GM12878 (cell line): Measurements from ENCODE around the gene HSD11B1L. TPM values are rescaled to one million over a fixed set of nuclear protein-coding genes. Genes with fewer than 3 reads are reported as not detected.

Experiments
- ATAC-seq: fragments of 200-7000 bp; cut with Tn5 transposase; 3 replicates; pipeline ENCODE4 v1.9.1; 2020; ENCODE audit warnings: mild to moderate bottlenecking, moderate library complexity
- BruUV-seq: library from RNA; stranded (reverse); fragments of 400-500 nt; replicated peaks from 2 replicates; lab custom pipeline; 2021; lab: Mats Ljungman, UMichigan
- CTCF ChIA-PET: fragments of 300-600 bp; sonication (Branson Sonifier 250); formaldehyde crosslinking; extraction: SDS; loops from one replicate; lab custom pipeline; 2021; ENCODE audit warnings: inconsistent platforms; lab: Yijun Ruan, JAX
- POLR2A ChIA-PET: fragments of 350-600 bp; formaldehyde crosslinking; extraction: SDS; loops from one replicate; lab custom pipeline; 2021; ENCODE audit warnings: inconsistent platforms; lab: Charles Lee
- RAD21 ChIA-PET: fragments of 300-600 bp; sonication (Branson Sonifier 250); formaldehyde crosslinking; loops from one replicate; lab custom pipeline; 2023; ENCODE audit warnings: antibody characterized with exemption; ENCODE audit not compliant: unreplicated experiment; lab: Charles Lee
- SMC1A ChIA-PET: fragments of 300-600 bp; sonication (Branson Sonifier 250); formaldehyde crosslinking; loops from one replicate; lab custom pipeline; 2023; ENCODE audit not compliant: unreplicated experiment, uncharacterized antibody; lab: Charles Lee
- DNase-seq: peaks from one replicate; pipeline ENCODE4 v3.0.0-alpha.2; 2011; ENCODE audit warnings: low read depth, low spot score
- FAIRE-seq: peaks from 3 replicates; lab custom pipeline; 2011; peaks lifted over from hg19 to GRCh38; lab: Jason Lieb, UNC
- H2AFZ ChIP-seq: 2 replicates; pipeline ENCODE4 v1.6.0; 2011; ENCODE audit warnings: low read depth, low read length, control low read depth; ENCODE audit not compliant: control insufficient read depth
- H3K27ac ChIP-seq: 2 replicates; pipeline ENCODE4 v1.5.1; 2011; ENCODE audit warnings: control low read depth; ENCODE audit not compliant: control insufficient read depth, insufficient read depth
- H3K27me3 ChIP-seq, 2 experiments: replicated peaks in 1 of 2; 2 replicates each; pipeline versions ENCODE4 v1.6.0 to v1.6.1; 2011; ENCODE audit warnings: low read length in 1 of 2; ENCODE audit not compliant: control insufficient read depth in 2 of 2, insufficient read depth in 2 of 2
- H3K36me3 ChIP-seq, 2 experiments: 2 replicates each; pipeline ENCODE4 v1.5.1; 2011; ENCODE audit warnings: low read length in 1 of 2; ENCODE audit not compliant: control insufficient read depth in 2 of 2, insufficient read depth in 2 of 2
- H3K4me1 ChIP-seq: 2 replicates; pipeline ENCODE4 v1.6.1; 2011; ENCODE audit warnings: mild to moderate bottlenecking, low read length, moderate library complexity, mixed read lengths; ENCODE audit not compliant: control insufficient read depth, insufficient read depth
- H3K4me2 ChIP-seq: 2 replicates; pipeline ENCODE4 v1.6.0; 2011; ENCODE audit warnings: control low read depth; ENCODE audit not compliant: control insufficient read depth, insufficient read depth
- H3K4me3 ChIP-seq: fragments of 200-600 bp; sonication (generic); 2 replicates; pipeline ENCODE4 v1.5.1; 2016
- H3K79me2 ChIP-seq: 2 replicates; pipeline ENCODE4 v1.6.0; 2011; ENCODE audit warnings: low read length; ENCODE audit not compliant: control insufficient read depth, insufficient read depth
- H3K9ac ChIP-seq: 2 replicates; pipeline ENCODE4 v1.8.0; 2011; ENCODE audit warnings: low read length, control low read depth, mixed read lengths; ENCODE audit not compliant: control insufficient read depth, insufficient read depth
- H3K9me3 ChIP-seq: replicated peaks from 3 replicates; pipeline ENCODE4 v1.5.1; 2011; ENCODE audit warnings: mild to moderate bottlenecking, low read length; ENCODE audit not compliant: control insufficient read depth, insufficient read depth
- H4K20me1 ChIP-seq: 2 replicates; pipeline ENCODE4 v1.6.0; 2011; ENCODE audit not compliant: control insufficient read depth, insufficient read depth
- BCL3 ChIP-seq: IDR thresholded peaks from 2 replicates; pipeline ENCODE4 v1.6.1; 2011; ENCODE audit warnings: borderline replicate concordance, low read depth, mild to moderate bottlenecking, moderate library complexity, low read length; ENCODE audit not compliant: insufficient read depth, poor library complexity, severe bottlenecking
- CHD1 ChIP-seq: IDR thresholded peaks from 2 replicates; pipeline ENCODE4 v1.6.1; 2012; ENCODE audit warnings: low read depth, low read length, improper control_type of control experiment
- E2F4 ChIP-seq: IDR thresholded peaks from 2 replicates; pipeline ENCODE4 v1.6.1; 2012; ENCODE audit warnings: low read depth, low read length, improper control_type of control experiment
- HDGF ChIP-seq: fragments of 450-650 bp; IDR thresholded peaks from 2 replicates; pipeline ENCODE4 v1.6.1; 2016; ENCODE audit warnings: antibody characterized with exemption
- KLF5 ChIP-seq: fragments of 450-650 bp; IDR thresholded peaks from 2 replicates; pipeline ENCODE4 v1.6.1; 2014; ENCODE audit warnings: mild to moderate bottlenecking; ENCODE audit not compliant: partially characterized antibody
- MAX ChIP-seq: IDR thresholded peaks from 2 replicates; pipeline ENCODE4 v1.6.1; 2012; ENCODE audit warnings: low read depth, low read length, improper control_type of control experiment
- MXI1 ChIP-seq: fragments of 150-350 bp; IDR thresholded peaks from 2 replicates; pipeline ENCODE4 v1.6.1; 2011; ENCODE audit warnings: low read depth, mild to moderate bottlenecking, inconsistent platforms, low read length, improper control_type of control experiment
- POLR2A ChIP-seq: IDR thresholded peaks from 2 replicates; pipeline ENCODE4 v1.6.1; 2011; ENCODE audit warnings: low read depth, mild to moderate bottlenecking, low read length
- POLR2AphosphoS5 ChIP-seq: IDR thresholded peaks from 2 replicates; pipeline ENCODE4 v1.6.1; 2011; ENCODE audit warnings: mild to moderate bottlenecking, low read length, inconsistent platforms
- SKIL ChIP-seq: fragments of 450-650 bp; IDR thresholded peaks from 2 replicates; pipeline ENCODE4 v1.6.1; 2017; ENCODE audit warnings: mild to moderate bottlenecking, low read depth, inconsistent platforms; ENCODE audit not compliant: poor library complexity, severe bottlenecking
- ZBED1 ChIP-seq: IDR thresholded peaks from 2 replicates; pipeline ENCODE4 v1.6.1; 2016; ENCODE audit warnings: borderline replicate concordance
- ZBTB33 ChIP-seq: fragments of 450-650 bp; IDR thresholded peaks from 2 replicates; pipeline ENCODE4 v1.6.1; 2017; ENCODE audit warnings: mild to moderate bottlenecking
- ZNF384 ChIP-seq: IDR thresholded peaks from 2 replicates; pipeline ENCODE4 v1.6.1; 2012; ENCODE audit warnings: low read depth, mild to moderate bottlenecking, low read length, improper control_type of control experiment, borderline replicate concordance
- ZNF622 ChIP-seq: fragments of 450-650 bp; IDR thresholded peaks from 2 replicates; pipeline ENCODE4 v1.6.1; 2017; ENCODE audit warnings: mild to moderate bottlenecking, inconsistent platforms
- WGBS: methylation state at CpG from one replicate; pipeline ENCODE4 v1.1.6; 2016; ENCODE audit warnings: low lambda C conversion rate; ENCODE audit not compliant: insufficient replicate concordance, insufficient coverage; ENCODE audit errors: missing lambda C conversion rate; 5-methylcytosine and 5-hydroxymethylcytosine counted together
- in situ Hi-C: fragments of 300-500 bp; cut with MboI; formaldehyde crosslinking; loops from 9 replicates; pipeline ENCODE4 v1.14.3; 2018; ENCODE audit warnings: mixed read lengths
- intact Hi-C: fragments of 100-400 bp; cut with micrococcal nuclease; formaldehyde crosslinking; loops from one replicate; pipeline ENCODE4 v1.14.2; 2022; ENCODE audit not compliant: unreplicated experiment
- polyA plus RNA-seq, 11 experiments: library from polyadenylated mRNA; depleted of rRNA in 4 of 11; unstranded in 6 of 11; stranded (reverse) in 5 of 11; fragments of >200 nt; fragmentation: Nextera tagmentation in 4 of 11; fragmentation: Illumina TruSeq in 1 of 11; extraction: Ambion mirVana in 4 of 11; extraction: Trizol in 1 of 11; gene quantifications; 1 replicate in 1 of 11; 2 replicates in 10 of 11; pipeline versions ENCODE4 v1.2.1 to v1.2.3, GENCODE V29; 2011 to 2016; ENCODE audit warnings: inconsistent platforms in 2 of 11, missing spikeins in 2 of 11, low read depth in 1 of 11
- total RNA-seq, 4 experiments: library from RNA; depleted of rRNA in 3 of 4; stranded (reverse); fragments of >200 nt in 3 of 4; fragmentation: Illumina TruSeq in 1 of 4; extraction: Trizol in 1 of 4; gene quantifications; 2 replicates each; pipeline versions ENCODE4 v1.2.1 to v1.2.3, GENCODE V29; 2013 to 2021

HSD11B1L gene
- total and polyA plus RNA-seq, 10 of the 15 experiments (the other 5 are each of a cell fraction or from before 2014, with no cell fraction given), result 0.29 to 1.8 (median 1.1) TPM; not detected in 1

- FAIRE-seq, result no peak
- no peak for TF ChIP-seq HDGF
- TF ChIP-seq MAX, result no peak
- TF ChIP-seq ZBTB33, result no peak
- no peak for TF ChIP-seq ZNF622
- no peak for TF ChIP-seq ZNF384
- TF ChIP-seq CHD1, result no peak
- no peak for TF ChIP-seq ZBED1
- peak; percentile 54 for TF ChIP-seq POLR2AphosphoS5
- TF ChIP-seq SKIL, result no peak
- TF ChIP-seq POLR2A, result peak; percentile 25; the same call in 1 of the 2 replicates
- no peak for TF ChIP-seq KLF5
- no peak for TF ChIP-seq BCL3
- TF ChIP-seq E2F4, result no peak
- no peak for TF ChIP-seq MXI1
- no peak; the same call in 2 of the 3 replicates for ATAC-seq
- no TSS peak for BruUV-seq
- Histone ChIP-seq H3K36me3 (peaks cover 31 to 53% of the 10 kb centered on the region in 2 experiments), H3K4me2 (no peak overlapping the region), H4K20me1 (no peaks in the 10 kb centered on the region), H3K27ac (no peak overlapping the region), H3K4me3 (no peak overlapping the region), H3K27me3 (no peaks in the 10 kb centered on the region), H3K9ac (no peak overlapping the region), H3K79me2 (no peaks in the 10 kb centered on the region), H3K9me3 (no peaks in the 10 kb centered on the region; the same call in 2 of the 3 replicates), H3K4me1 (no peaks in the 10 kb centered on the region), H2AFZ (no peak overlapping the region)
- POLR2A ChIA-PET, result interaction anchor here (0.7 kb wide), 1 partner anchor 750 kb away, joined by 4 read pairs; no protein-coding TSS in a partner anchor
- in situ Hi-C loops (no loop called here), intact Hi-C loops (no loop called here)
- no peak for DNase-seq
- SMC1A ChIA-PET, result interaction anchor here (0.6 kb wide), 1 partner anchor 1603 kb away, joined by 3 read pairs; no protein-coding TSS in a partner anchor
- RAD21 ChIA-PET, result no interaction called here
- WGBS, result 90% methylated on average over 37 of the region's 37 CpGs
- CTCF ChIA-PET, result interaction anchor here (0.7 to 1.0 kb wide), 2 partner anchors 17 to 18 kb away, joined by 3 read pairs; no protein-coding TSS in a partner anchor
These were observed 27.0 kb downstream of the HSD11B1L start for GRCh38 chr19:5707576-5708575.
